Adrenal gland (tissue), 5 donors: ENCODE data around the gene DKK2.

ENCODE experiments used
- CTCF ChIP-seq, 6 experiments: fragments of 450-650 bp in 4 of 6; fragments of 200-600 bp in 2 of 6; sonication (generic) in 1 of 6; IDR thresholded peaks; 1 replicate in 5 of 6; 2 replicates in 1 of 6; pipeline versions ENCODE4 v1.5.1 to v1.8.0; 2016 to 2021; ENCODE audit warnings: antibody characterized with exemption in 6 of 6, mild to moderate bottlenecking in 2 of 6, moderate library complexity in 1 of 6
- POLR2A ChIP-seq, 2 donors: fragments of 450-650 bp; IDR thresholded peaks; one replicate each; pipeline ENCODE4 v1.6.1; 2017; ENCODE audit warnings: antibody characterized with exemption in 2 of 2, mild to moderate bottlenecking in 2 of 2, moderate library complexity in 1 of 2
- donor health status: DM: no; HTN: no; CAD: no.

GRCh38 chr4:106985830-106986229 lies 50.3 kb downstream of the DKK2 start:
- TF ChIP-seq CTCF (IDR thresholded peaks at IDR 0.05) = no peak
- no peak for TF ChIP-seq POLR2A (IDR thresholded peaks at IDR 0.05)
